Left lung (tissue), 10 donors: ENCODE data around the gene PARP3. TPM values are rescaled to one million over a fixed set of nuclear protein-coding genes. Genes with fewer than 3 reads are reported as not detected.

Source experiments
- ATAC-seq: fragments of 200-7000 bp; cut with Tn5 transposase; one replicate; pipeline ENCODE4 v1.9.1; 2020; ENCODE audit warnings: moderate library complexity
- DNase-seq, 4 donors: peaks; one replicate each; pipeline ENCODE4 v3.0.0-alpha.2; 2013 to 2020
- H3K27ac ChIP-seq, 2 donors: fragments of 200-600 bp; sonication (generic) in 1 of 2; one replicate each; pipeline versions ENCODE4 v1.5.0 to v1.8.0; 2020 to 2021
- H3K27me3 ChIP-seq, 2 donors: fragments of 200-600 bp; sonication (generic) in 1 of 2; one replicate each; pipeline versions ENCODE4 v1.5.0 to v1.8.0; 2020 to 2021
- H3K36me3 ChIP-seq, 2 donors: fragments of 200-600 bp; sonication (generic) in 1 of 2; one replicate each; pipeline versions ENCODE4 v1.5.0 to v1.8.0; 2020 to 2021
- H3K4me1 ChIP-seq, 2 donors: fragments of 200-600 bp; one replicate each; pipeline ENCODE4 v1.8.0; 2021
- H3K4me3 ChIP-seq, 2 donors: fragments of 200-600 bp; sonication (generic) in 1 of 2; one replicate each; pipeline versions ENCODE4 v1.5.0 to v1.8.0; 2020 to 2021; ENCODE audit warnings: mild to moderate bottlenecking in 1 of 2
- H3K9me3 ChIP-seq, 2 donors: fragments of 200-600 bp; sonication (generic) in 1 of 2; one replicate each; pipeline versions ENCODE4 v1.5.0 to v1.8.0; 2020 to 2021
- intact Hi-C, 2 donors: fragments of 100-400 bp; cut with DNase I; formaldehyde crosslinking; loops; one replicate each; pipeline versions ENCODE4 v1.11.2 to v1.14.2; 2022
- polyA plus RNA-seq, 6 donors: library from polyadenylated mRNA; unstranded; fragments of 120-200 nt; gene quantifications; one replicate each; pipeline ENCODE4 v1.2.1, GENCODE V29; 2013; ENCODE audit not compliant: insufficient read length in 6 of 6
- total RNA-seq, 2 donors: library from RNA; stranded (reverse); fragmentation: NEBNext Ultra II Directional; extraction: Animal tissue kit (Norgen Biotek cat#: 25700); gene quantifications; one replicate each; pipeline ENCODE4 v1.2.1, GENCODE V29; 2021
- TF ChIP-seq, protein P1 (sequence below), 2 donors: fragments of 200-600 bp; sonication (generic) in 1 of 2; IDR thresholded peaks; one replicate each; pipeline versions ENCODE4 v1.5.0 to v1.8.0; 2021; ENCODE audit warnings: antibody characterized with exemption in 2 of 2
- donor health status: DM: no; HTN: yes; CAD: no.
- donor health status: DM: no; HTN: no; CAD: no.

Gene PARP3
- total and polyA plus RNA-seq, 8 donors: 16.5 to 24.1 (median 20.3) TPM

DNA sequence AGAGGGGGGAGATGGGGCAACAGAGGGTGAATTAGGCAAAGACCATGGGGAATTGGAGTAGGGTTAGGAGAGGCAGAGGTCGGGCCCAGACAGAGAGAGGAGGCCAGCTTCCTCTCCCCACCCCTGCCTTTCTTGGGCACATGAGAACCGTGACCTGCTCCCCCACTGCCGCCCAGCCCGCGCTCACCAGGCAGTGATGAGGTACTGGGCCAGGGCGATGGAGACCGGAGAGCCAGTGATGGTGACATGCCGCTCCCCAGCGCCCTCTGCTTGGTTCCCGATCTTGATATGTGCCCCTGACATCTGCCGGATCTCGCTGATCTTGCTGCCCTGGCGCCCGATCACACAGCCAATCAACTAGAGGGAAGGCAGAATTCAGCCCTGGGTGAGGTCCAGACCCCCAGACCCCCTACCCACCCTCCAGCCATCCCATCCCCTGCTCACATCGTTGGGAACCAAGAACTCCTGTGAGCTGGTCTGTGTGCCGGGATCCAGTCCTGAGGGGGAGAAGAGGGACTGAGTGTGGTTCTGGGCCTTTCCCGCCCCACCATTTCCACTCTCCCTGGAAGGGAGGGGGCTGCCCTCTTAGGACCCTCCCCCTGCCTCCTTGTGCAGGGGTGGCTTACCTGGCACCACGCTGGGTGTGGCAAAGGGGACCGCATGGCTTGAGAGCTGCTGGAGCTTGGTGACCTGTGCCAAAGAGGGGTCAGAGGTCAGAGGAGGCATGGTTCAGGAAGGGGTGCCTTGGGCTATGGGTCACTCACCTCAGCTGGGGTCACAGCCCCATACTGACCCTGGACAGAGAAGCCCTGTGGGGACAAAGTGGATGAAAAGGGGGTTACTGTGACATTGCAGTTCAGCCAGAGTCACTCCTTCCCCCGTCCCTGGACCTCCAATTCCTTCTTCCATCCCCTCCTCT, 16.7 kb downstream of the PARP3 start:
- Histone ChIP-seq H3K27ac (no peak overlapping the region), H3K4me1 (peaks cover 6 to 25% of the 10 kb centered on the region in 2 donors), H3K4me3 (no peak overlapping the region), H3K9me3 (no peaks in the 10 kb centered on the region), H3K27me3 (peaks cover 0 to 25% of the 10 kb centered on the region in 2 donors), H3K36me3 (peaks cover 0 to 30% of the 10 kb centered on the region in 2 donors)
- no peak for ATAC-seq
- peak in 1 of 4 donors; percentile 60 for DNase-seq
- intact Hi-C loops: no loop called here
- TF ChIP-seq, protein P1, sequence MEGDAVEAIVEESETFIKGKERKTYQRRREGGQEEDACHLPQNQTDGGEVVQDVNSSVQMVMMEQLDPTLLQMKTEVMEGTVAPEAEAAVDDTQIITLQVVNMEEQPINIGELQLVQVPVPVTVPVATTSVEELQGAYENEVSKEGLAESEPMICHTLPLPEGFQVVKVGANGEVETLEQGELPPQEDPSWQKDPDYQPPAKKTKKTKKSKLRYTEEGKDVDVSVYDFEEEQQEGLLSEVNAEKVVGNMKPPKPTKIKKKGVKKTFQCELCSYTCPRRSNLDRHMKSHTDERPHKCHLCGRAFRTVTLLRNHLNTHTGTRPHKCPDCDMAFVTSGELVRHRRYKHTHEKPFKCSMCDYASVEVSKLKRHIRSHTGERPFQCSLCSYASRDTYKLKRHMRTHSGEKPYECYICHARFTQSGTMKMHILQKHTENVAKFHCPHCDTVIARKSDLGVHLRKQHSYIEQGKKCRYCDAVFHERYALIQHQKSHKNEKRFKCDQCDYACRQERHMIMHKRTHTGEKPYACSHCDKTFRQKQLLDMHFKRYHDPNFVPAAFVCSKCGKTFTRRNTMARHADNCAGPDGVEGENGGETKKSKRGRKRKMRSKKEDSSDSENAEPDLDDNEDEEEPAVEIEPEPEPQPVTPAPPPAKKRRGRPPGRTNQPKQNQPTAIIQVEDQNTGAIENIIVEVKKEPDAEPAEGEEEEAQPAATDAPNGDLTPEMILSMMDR (IDR thresholded peaks at IDR 0.05): no peak

DNA sequence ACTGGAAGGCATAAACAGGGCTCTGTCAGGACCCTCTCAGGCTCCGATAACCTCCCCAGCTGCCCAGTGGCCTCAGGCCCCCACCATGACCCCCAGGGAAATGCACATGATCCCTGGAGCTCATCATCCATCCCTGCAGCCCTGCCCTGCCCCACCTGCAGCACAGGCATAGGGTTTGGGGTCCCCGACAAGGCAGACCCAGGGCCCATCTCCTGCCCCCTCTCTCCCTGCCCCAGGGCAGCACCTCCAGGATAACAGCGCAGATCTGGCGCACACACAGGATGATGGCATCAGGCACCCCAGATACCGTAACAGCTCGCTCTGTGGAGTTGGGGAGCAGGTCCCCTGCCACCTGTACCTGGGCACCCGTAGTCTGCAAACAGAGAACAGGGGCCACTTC, 17.5 kb downstream of the PARP3 start:
- Histone ChIP-seq H3K9me3 (no peaks in the 10 kb centered on the region), H3K4me1 (peaks cover 6 to 21% of the 10 kb centered on the region in 2 donors), H3K27me3 (peaks cover 0 to 25% of the 10 kb centered on the region in 2 donors), H3K27ac (no peak overlapping the region), H3K4me3 (no peak overlapping the region), H3K36me3 (peaks cover 0 to 30% of the 10 kb centered on the region in 2 donors)
- intact Hi-C loops: no loop called here
- DNase-seq (peak in 1 of 4 donors; percentile 28), ATAC-seq (no peak)
- TF ChIP-seq, protein P1 (IDR thresholded peaks at IDR 0.05): no peak

DNA sequence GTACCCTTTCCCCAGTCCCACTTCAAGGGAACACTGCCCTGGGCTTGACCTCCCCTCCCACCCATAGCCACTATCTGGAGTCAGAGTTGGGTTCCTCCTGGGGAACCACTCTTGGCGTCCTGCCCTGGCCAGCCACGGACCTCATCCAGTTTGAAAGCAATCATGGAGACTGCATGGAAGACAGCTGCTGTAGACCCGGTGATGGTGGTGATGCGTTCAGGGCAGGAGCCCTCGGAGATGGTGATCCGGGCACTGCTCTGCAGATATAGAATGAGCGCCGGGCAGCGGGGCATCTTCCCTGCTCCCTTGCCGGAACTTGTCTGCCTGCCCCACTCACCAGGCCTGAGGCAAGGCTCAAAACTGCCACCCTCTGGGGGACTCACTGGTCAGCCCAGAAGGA, 18.2 kb downstream of the PARP3 start:
- TF ChIP-seq, protein P1 (IDR thresholded peaks at IDR 0.05): no peak
- Histone ChIP-seq H3K9me3 (no peaks in the 10 kb centered on the region), H3K4me1 (peaks cover 6 to 15% of the 10 kb centered on the region in 2 donors), H3K4me3 (no peak overlapping the region), H3K27ac (no peak overlapping the region), H3K36me3 (peaks cover 0 to 30% of the 10 kb centered on the region in 2 donors), H3K27me3 (peaks cover 0 to 17% of the 10 kb centered on the region in 2 donors)
- no peak for ATAC-seq
- DNase-seq: peak in 1 of 4 donors; percentile 53
- intact Hi-C loops: no loop called here

DNA sequence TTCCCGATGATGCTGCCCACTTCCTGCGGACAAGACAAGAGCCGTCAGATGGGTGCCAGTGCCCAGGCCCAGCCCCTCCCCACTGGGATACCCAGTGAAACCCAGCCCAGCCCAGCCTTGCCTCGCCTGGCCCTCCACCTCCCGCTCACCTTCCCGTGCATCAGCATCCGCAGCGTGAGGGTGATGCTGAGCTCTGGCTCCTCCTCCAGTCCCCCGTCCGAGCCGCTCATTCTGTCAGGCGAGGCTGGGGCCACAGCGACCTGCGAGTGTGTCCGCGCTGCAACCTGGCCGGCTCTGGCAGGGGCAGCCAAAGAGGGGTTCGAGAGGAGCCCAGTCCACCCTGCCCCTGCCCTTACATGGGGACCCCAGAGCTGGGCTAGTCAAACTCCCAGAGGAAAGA, 18.8 kb downstream of the PARP3 start:
- H3K4me1 ChIP-seq: peaks cover 6 to 9% of the 10 kb centered on the region in 2 donors
- H3K9me3 ChIP-seq: no peaks in the 10 kb centered on the region
- peaks cover 0 to 30% of the 10 kb centered on the region in 2 donors for H3K36me3 ChIP-seq
- DNase-seq: peak in 1 of 4 donors; percentile 76
- TF ChIP-seq, protein P1 (IDR thresholded peaks at IDR 0.05): no peak
- no peak for ATAC-seq
- intact Hi-C loops: no loop called here
- peaks cover 0 to 15% of the 10 kb centered on the region in 2 donors for H3K27me3 ChIP-seq
- no peak overlapping the region for H3K27ac ChIP-seq
- no peak overlapping the region for H3K4me3 ChIP-seq
